NB4 (cell line): ENCODE data around the gene VAV2.

ENCODE experiments used
- POLR2A ChIP-seq: IDR thresholded peaks from 2 replicates; pipeline ENCODE4 v1.6.1; 2011; ENCODE audit warnings: mild to moderate bottlenecking; ENCODE audit not compliant: insufficient read length; ENCODE audit errors: extremely low read depth
- TF ChIP-seq, protein P1 (sequence below): IDR thresholded peaks from one replicate; pipeline ENCODE4 v1.5.1; 2012; ENCODE audit warnings: low read depth, low read length

DNA sequence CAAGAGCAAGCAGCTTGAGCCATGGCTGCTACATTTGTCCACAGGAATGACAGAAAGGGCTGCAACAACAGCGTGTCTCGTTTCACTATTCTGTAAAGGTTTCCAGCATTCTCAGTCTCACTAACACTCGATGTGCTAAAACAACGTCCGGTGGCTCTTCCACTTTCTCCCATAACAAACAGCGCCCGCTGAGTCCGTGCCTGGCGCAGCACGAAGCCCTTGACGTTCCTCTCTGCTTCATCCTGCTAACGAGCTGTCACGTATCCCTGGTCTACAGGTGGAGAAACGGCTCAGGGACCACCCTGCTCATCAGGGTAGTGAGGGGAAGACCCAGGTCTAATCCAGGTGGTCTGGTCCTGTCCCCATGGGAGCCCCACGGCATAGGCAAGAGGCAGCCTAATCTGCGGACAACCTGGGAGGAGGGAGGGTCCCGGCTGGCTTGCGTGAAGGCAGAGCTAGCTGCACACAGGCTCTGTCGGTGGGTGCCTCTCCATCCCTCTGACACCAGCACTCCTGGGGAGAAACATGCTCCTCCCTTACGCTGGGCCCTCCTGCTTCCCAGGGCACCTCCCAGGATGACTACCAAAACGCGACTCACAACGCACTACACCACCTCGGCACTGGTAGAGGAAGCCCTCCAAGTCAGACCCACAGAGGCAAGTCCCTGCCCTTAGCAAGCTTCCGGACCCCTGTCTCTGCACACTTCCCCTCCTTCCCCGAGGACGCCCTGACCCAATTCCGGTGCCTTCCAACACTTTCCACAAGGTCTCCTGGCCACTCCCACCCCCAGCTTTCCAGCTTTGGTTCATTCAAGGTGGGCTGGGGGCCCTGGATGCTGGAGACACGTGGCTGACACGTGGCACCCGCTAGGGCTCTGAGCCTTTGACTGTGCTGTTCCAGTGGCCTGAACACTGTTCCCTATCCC, 43.3 kb downstream of the VAV2 start:
- TF ChIP-seq POLR2A = no peak
- TF ChIP-seq, protein P1, sequence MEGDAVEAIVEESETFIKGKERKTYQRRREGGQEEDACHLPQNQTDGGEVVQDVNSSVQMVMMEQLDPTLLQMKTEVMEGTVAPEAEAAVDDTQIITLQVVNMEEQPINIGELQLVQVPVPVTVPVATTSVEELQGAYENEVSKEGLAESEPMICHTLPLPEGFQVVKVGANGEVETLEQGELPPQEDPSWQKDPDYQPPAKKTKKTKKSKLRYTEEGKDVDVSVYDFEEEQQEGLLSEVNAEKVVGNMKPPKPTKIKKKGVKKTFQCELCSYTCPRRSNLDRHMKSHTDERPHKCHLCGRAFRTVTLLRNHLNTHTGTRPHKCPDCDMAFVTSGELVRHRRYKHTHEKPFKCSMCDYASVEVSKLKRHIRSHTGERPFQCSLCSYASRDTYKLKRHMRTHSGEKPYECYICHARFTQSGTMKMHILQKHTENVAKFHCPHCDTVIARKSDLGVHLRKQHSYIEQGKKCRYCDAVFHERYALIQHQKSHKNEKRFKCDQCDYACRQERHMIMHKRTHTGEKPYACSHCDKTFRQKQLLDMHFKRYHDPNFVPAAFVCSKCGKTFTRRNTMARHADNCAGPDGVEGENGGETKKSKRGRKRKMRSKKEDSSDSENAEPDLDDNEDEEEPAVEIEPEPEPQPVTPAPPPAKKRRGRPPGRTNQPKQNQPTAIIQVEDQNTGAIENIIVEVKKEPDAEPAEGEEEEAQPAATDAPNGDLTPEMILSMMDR = no peak
